GM20000 (cell line): ENCODE data around the gene GPR153.
A peak's percentile ranks its signal among the peaks of the same experiment; 100 is the strongest.

Source experiments
- DNase-seq: peaks from one replicate; pipeline ENCODE4 v3.0.0; 2012; ENCODE audit warnings: low spot score
- TF ChIP-seq, protein P1 (sequence below): IDR thresholded peaks from 2 replicates; pipeline ENCODE4 v1.5.1; 2012; ENCODE audit warnings: mild to moderate bottlenecking, control low read depth; ENCODE audit errors: extremely low read depth, missing control alignments

The GPR153 gene

GRCh38 chr1:6261615-6261995 lies 707 bp upstream of the GPR153 start:
- TF ChIP-seq, protein P1, sequence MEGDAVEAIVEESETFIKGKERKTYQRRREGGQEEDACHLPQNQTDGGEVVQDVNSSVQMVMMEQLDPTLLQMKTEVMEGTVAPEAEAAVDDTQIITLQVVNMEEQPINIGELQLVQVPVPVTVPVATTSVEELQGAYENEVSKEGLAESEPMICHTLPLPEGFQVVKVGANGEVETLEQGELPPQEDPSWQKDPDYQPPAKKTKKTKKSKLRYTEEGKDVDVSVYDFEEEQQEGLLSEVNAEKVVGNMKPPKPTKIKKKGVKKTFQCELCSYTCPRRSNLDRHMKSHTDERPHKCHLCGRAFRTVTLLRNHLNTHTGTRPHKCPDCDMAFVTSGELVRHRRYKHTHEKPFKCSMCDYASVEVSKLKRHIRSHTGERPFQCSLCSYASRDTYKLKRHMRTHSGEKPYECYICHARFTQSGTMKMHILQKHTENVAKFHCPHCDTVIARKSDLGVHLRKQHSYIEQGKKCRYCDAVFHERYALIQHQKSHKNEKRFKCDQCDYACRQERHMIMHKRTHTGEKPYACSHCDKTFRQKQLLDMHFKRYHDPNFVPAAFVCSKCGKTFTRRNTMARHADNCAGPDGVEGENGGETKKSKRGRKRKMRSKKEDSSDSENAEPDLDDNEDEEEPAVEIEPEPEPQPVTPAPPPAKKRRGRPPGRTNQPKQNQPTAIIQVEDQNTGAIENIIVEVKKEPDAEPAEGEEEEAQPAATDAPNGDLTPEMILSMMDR, result no peak
- DNase-seq, result no peak

DNA sequence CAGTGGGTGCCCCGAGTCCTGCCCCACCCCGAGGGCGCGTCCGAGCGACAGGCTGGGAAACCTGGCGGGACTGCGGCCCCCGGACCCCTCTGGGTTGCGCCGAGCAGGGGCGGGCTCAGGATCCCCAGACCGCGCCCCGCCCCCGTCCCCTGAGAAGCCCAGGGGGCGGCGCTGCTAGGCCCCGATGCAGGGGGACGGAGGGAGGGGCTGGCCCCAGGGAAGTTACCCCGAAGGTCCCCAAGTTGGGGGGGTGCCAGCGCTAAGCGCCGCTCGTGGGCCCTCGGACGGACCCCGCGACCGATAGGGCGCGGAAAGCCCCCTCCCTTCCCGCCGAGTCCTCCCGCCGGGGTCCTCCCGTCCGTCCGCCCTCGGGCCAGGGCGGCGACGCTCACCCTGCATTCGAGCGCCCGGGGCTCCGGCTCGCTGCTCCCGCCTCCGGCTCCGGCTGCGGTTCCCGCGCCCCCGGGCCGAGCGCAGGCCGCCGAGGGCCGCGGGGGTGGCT lies 414 bp downstream of the GPR153 start:
- TF ChIP-seq, protein P1, result no peak
- peak; percentile 77 for DNase-seq

DNA sequence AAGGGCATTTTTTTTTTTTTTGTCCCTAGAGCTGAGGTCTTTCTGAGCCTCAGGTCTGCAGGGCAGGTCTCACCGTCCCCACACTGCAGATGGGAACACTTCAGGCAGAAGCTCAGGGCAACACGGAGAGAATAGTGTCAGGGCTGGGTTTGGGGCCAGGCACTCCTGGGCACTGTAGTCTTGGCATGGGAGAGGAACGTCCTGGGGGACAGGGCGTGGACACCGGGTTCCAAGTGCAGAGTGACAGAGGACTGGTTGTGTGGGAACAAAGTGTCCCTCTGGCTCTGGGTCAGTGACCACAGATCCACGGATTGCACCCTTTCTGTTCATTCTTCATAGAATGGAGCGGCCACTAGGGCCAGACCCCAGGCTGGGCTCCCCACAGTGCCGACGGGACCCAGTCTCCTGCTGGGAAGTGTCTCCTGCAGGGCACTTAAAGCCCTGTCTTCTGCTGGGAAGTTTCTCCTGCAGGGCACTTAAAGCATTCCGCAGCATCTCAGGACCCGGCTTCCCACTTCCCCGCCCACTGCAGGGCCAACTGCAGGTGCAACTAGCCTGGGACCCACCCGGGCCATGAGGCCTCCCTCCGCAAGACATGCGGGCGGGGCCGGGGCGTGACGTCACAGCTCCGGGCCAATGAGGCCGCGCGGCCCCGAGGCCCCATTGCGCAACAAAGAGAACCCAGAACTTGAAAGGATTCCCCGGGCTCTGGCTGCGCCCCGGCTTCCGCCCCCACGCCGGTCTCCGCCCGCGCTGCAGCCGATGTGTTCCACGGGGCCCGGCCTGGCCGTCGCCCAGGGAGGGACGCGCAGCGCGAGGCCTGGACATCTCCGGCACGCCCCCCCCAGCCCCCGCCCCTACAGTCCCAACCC lies 1.2 kb downstream of the GPR153 start:
- DNase-seq, result peak; percentile 93

GRCh38 chr1:6258675-6259074 lies 2.2 kb downstream of the GPR153 start:
- no peak for DNase-seq
- TF ChIP-seq, protein P1, result no peak

More for the DNA sequence above, 1.2 kb downstream of the GPR153 start:
- TF ChIP-seq, protein P1, result no peak

DNA sequence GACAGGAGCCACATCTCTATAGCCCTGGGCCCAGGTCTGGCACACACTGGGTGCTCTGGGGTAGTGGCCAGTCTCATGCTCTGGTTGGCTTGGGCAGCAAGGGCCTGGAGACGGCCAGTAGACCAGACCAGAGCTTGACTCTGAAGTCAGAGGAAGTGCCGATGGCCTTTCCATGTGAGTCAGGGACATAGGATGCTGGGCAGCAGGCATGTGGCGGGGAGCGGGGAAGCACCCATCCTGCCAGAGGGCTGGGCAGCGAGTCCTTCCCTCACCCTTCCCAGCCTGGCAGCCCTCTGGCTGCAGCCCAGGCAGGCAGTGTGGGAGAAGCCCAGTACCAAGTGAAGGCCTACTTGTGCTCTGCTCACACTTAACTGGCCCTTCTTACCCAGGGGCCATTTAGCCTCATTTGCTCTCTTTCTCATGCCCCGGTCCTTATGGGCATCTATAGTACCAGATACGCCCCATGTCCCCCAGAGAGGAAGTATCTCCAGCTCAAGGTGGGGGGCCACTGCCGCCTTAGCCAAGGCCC lies 3.3 kb downstream of the GPR153 start:
- no peak for DNase-seq
- TF ChIP-seq, protein P1, result no peak

- DNase-seq, result no peak
- TF ChIP-seq, protein P1, result no peak
Observed at GRCh38 chr1:6256645-6257044, 4.3 kb downstream of the GPR153 start.

- no peak for DNase-seq
- TF ChIP-seq, protein P1, result no peak
Observed at GRCh38 chr1:6254691-6255090, 6.2 kb downstream of the GPR153 start.
